Large intestine (tissue), 3 donors: ENCODE data around the gene OPN5. TPM values are rescaled to one million over a fixed set of nuclear protein-coding genes. Genes with fewer than 3 reads are reported as not detected.
A peak's percentile ranks its signal among the peaks of the same experiment; 100 is the strongest.

Source experiments
- DNase-seq, 2 donors: peaks; one replicate each; pipeline versions ENCODE4 v3.0.0 to v3.0.0-alpha.2; 2013
- H3K27ac ChIP-seq: one replicate; pipeline ENCODE4 v1.5.1; 2013; ENCODE audit warnings: low read length
- H3K27me3 ChIP-seq: 2 replicates; pipeline ENCODE4 v1.6.1; 2013; ENCODE audit warnings: low read length; ENCODE audit not compliant: control insufficient read depth, insufficient read depth
- H3K36me3 ChIP-seq: 2 replicates; pipeline ENCODE4 v1.6.1; 2013; ENCODE audit warnings: low read length; ENCODE audit not compliant: control insufficient read depth, insufficient read depth
- H3K4me1 ChIP-seq: one replicate; pipeline ENCODE4 v1.6.1; 2013; ENCODE audit warnings: low read length; ENCODE audit not compliant: control insufficient read depth, insufficient read depth
- H3K4me3 ChIP-seq: one replicate; pipeline ENCODE4 v1.5.1; 2013; ENCODE audit warnings: low read length
- H3K9me3 ChIP-seq: one replicate; pipeline ENCODE4 v1.6.1; 2013; ENCODE audit warnings: mild to moderate bottlenecking, low read depth, low read length, moderate library complexity; ENCODE audit not compliant: control insufficient read depth
- WGBS: methylation state at CpG from one replicate; pipeline ENCODE4 v1.1.5; 2013; ENCODE audit warnings: low lambda C conversion rate; ENCODE audit not compliant: insufficient coverage; 5-methylcytosine and 5-hydroxymethylcytosine counted together
- polyA plus RNA-seq: library from polyadenylated mRNA; unstranded; fragments of 120-200 nt; gene quantifications from one replicate; pipeline ENCODE4 v1.2.1, GENCODE V29; 2013

Gene OPN5
- polyA plus RNA-seq, 1 donor = 0.06 TPM

DNA sequence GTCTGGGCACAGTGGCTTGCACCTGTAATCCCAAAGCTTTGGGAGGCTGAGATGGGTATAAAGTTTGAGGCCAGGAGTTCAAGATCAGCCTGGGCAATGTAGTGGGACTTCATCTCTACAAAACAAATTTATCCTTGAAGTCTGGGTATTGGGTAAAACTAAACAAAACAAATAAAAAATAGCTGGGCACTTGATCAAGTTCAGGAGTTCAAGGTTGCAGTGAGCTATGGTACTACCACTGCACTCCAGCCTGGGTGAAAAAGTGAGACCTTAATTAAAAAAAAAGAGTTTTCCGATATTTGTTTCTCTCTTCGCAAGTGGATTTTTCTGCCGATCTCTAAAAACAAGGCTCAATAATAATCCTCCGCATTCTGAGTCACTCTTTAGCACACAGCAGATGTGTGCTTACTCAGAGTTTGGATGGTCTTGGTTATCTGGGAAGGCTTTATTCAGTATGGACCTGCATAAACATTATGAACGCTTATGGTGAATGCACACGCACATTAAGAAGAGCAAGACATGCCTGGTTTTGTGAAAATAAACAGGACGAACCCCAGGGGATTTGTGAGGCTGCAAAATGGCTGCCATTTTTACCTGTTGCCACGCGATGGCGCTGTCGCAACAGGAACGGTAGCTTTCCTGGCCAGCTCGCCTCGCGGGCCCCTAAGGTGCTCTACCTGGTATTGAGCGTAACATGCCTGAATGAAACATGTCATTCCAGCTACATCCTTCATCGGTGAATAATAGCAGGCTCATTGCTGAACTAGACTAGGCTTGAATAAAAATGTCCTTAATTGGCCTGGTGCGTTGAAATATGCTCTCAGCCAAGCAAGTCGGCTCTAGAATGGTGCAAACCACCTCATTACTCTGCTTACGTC, 6.0 kb downstream of the OPN5 start:
- Histone ChIP-seq H3K27me3 (peaks cover 13% of the 10 kb centered on the region), H3K4me3 (no peak overlapping the region), H3K9me3 (no peaks in the 10 kb centered on the region), H3K36me3 (no peaks in the 10 kb centered on the region), H3K4me1 (peaks cover 2% of the 10 kb centered on the region), H3K27ac (no peak overlapping the region)
- no CpG with 5 or more reads among the region's 20 CpGs for WGBS
- DNase-seq = peak; percentile 37 to 49

DNA sequence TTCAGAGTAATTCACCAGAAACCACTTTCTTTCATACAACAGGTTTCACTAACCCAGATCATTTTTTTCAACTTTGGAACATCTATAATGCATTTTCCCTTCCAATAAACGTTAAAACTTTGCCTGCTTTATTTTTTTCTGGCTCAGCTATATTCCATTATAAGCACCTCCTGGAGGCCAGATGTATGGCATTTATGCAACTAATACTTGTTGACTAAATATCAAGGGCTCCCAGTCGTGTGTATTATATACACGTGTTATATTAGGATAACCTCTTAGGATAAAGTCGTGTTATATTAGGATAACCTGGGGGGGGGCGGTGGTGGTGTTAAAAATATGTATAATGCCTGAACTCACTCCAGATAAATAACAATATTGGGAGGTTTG, 6.7 kb downstream of the OPN5 start:
- DNase-seq = no peak
- Histone ChIP-seq H3K9me3 (no peaks in the 10 kb centered on the region), H3K27ac (no peak overlapping the region), H3K27me3 (peaks cover 13% of the 10 kb centered on the region), H3K36me3 (no peaks in the 10 kb centered on the region), H3K4me1 (peaks cover 2% of the 10 kb centered on the region), H3K4me3 (no peak overlapping the region)
- WGBS = 25% methylated on average over 1 of the region's 5 CpGs

DNA sequence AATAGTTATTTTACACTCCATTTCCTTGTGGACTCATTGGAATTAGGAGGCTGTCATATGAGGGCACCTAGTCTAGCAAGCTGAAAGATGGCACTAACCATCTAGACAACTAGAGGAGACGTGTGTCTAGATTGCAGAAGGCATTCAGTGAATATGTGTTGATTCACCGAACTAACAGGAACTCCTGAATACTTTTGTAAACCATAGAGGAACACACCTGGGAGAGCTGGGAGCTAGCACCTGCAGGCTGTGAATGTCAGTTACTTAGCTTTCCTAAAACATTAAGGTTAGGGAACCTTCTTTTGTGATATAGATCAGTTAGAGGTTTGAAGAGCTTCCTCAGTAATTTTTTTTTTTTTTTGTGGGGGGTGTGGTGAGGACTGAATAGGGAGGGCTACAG, 7.7 kb downstream of the OPN5 start:
- H3K4me3 ChIP-seq = no peak overlapping the region
- WGBS = no CpG with 5 or more reads among the region's 2 CpGs
- no peak for DNase-seq

DNA sequence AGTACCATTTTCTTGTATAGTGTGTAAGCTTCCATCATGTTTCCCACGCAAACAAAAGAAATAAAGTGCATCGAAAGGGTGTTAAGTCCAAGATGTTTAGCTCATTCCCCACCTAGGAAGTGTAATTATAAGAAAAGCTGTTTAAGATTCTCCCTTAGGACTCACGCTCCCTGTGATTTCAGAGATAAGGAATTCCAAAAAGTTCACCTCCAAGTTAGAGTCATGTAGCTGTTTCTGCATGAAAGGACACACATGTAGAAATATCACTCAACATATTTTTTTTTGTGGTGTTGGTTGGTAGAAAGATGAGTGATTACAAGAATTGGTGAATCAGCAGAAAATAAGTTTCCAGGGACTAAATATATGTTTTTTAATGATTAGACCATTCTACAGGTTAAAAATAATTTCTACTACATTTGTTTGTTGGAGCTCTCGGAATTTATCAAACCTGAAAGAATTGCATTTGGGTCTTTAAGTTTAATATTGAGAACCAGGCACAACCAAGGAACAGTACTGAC, 10.4 kb downstream of the OPN5 start:
- peaks cover 2% of the 10 kb centered on the region for H3K4me1 ChIP-seq
- 93% methylated on average over 3 of the region's 4 CpGs for WGBS
- no peaks in the 10 kb centered on the region for H3K36me3 ChIP-seq
- H3K4me3 ChIP-seq = no peak overlapping the region
- H3K27me3 ChIP-seq = peaks cover 7% of the 10 kb centered on the region
- DNase-seq = no peak
- H3K27ac ChIP-seq = no peak overlapping the region
- H3K9me3 ChIP-seq = no peaks in the 10 kb centered on the region

More for the DNA sequence above, 7.7 kb downstream of the OPN5 start:
- Histone ChIP-seq H3K27ac (no peak overlapping the region), H3K9me3 (no peaks in the 10 kb centered on the region), H3K4me1 (peaks cover 2% of the 10 kb centered on the region), H3K36me3 (no peaks in the 10 kb centered on the region), H3K27me3 (peaks cover 13% of the 10 kb centered on the region)

DNA sequence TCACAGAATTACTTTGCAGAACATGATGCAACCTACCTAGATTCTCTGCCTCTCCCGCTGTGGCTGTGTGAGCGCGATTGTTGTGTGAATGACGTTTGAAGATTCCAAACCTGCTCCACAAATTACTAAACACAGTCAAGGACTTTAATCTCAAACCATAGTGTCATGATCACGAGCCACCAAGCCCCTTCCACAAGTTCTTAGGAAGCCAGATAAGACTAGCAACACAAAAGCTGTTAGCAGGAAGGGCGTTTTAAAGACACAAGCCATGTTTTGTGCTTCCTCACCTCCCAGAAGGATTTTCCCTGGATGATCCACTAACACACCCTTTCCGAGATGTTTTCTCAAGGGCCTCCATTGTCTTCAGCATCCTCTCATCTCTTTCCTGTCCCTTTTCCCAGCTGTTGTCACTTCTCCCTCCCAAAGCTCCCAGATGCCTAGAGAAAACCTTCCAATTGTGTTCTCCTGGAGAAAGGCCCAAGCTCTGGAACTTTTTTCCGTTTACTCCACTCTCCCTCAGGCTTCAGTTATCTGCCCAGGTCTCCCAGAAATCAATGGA, 12.8 kb downstream of the OPN5 start:
- no peak for DNase-seq
- Histone ChIP-seq H3K27me3 (peaks cover under 1% of the 10 kb centered on the region), H3K4me3 (no peak overlapping the region), H3K27ac (no peak overlapping the region), H3K4me1 (no peaks in the 10 kb centered on the region), H3K36me3 (no peaks in the 10 kb centered on the region), H3K9me3 (no peaks in the 10 kb centered on the region)
- 100% methylated on average over 1 of the region's 8 CpGs for WGBS

DNA sequence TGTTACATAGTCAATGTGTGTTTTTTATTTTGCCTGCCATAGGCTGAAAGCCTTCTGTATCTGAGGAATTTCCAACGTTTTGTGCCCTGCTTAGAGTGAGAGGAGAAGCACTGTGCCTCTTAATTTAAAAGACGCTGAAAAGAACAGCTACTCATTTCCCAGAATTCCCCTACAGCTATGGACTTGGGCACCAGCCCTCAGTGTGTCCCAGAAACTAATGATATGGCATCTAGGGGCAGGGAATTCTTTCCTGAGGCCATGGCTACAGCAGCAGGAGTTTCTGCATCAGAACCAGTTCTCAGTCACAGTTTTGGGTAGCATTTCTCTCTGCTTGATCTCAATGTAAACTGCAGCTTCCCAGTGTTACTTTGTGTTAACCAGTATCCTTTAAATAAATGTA, 20.2 kb downstream of the OPN5 start:
- no peak for DNase-seq
- no peaks in the 10 kb centered on the region for H3K4me1 ChIP-seq
- no peak overlapping the region for H3K4me3 ChIP-seq
- H3K27me3 ChIP-seq = no peaks in the 10 kb centered on the region
- no peaks in the 10 kb centered on the region for H3K36me3 ChIP-seq
- no peak overlapping the region for H3K27ac ChIP-seq
- H3K9me3 ChIP-seq = no peaks in the 10 kb centered on the region
- WGBS = no CpG with 5 or more reads among the region's 2 CpGs

DNA sequence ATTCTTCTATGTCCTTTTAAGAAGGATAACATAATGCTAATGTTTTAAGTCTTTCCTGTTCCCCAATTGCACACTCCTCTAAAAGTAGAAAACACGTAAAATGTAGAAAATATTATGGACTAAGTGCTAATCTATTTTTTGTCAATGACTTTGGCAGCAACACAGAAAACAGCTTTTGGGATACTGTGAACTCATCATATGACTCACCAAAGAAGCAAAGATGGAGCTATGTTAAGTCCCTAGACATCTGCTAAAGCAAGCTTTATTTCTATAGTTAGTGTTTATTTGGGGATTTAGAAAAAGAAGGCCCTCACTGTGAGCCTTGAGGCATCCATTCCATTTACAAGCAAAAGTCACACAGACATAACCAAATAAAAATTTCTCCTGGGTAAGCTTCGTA, 23.0 kb downstream of the OPN5 start:
- 100% methylated on average over 1 of the region's 2 CpGs for WGBS
- no peaks in the 10 kb centered on the region for H3K36me3 ChIP-seq
- no peaks in the 10 kb centered on the region for H3K4me1 ChIP-seq
- no peaks in the 10 kb centered on the region for H3K9me3 ChIP-seq
- no peak overlapping the region for H3K4me3 ChIP-seq
- no peaks in the 10 kb centered on the region for H3K27me3 ChIP-seq
- no peak overlapping the region for H3K27ac ChIP-seq
- DNase-seq = no peak

DNA sequence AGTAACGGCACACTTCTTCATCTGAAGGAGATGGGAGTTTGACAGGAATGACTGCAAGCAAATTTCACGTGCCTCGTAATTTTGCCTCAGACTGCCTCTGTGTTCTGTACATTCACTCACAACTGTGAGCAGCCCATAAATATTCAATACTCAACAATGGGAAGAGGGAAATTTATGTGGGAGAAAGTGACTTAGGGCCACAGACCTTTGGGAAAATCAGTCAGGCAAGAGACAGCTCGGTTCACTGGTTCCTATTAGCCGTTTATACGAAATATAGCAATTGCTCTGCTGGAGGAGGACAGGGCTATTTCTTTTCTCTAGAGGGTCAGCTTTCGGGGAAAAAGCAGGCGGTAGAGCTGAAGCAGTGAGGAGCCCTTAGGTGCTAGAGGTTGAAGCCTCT, 28.0 kb downstream of the OPN5 start:
- 95% methylated on average over 8 of the region's 8 CpGs for WGBS
- Histone ChIP-seq H3K4me3 (no peak overlapping the region), H3K27ac (no peak overlapping the region)

DNA sequence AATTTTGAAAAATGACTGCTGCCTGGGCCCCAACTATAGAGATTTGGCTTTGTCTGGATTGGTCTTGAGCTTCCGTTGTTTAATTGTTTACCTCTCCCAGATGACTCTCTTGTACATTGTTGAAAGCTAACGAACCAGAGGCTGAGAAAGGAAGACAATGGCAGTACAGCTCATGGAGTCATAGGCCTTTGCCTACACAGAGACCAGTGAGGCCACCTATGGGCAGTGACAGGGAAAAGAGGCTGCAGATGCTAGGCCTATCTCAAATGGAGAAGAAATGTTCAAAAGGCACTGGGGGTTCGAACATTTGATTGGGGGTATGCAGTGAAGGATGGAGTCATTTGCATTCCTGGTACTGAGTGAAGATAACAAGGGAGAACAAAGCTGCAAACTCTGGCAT, 29.1 kb downstream of the OPN5 start:
- no peaks in the 10 kb centered on the region for H3K9me3 ChIP-seq
- H3K4me3 ChIP-seq = no peak overlapping the region
- H3K4me1 ChIP-seq = no peaks in the 10 kb centered on the region
- no peaks in the 10 kb centered on the region for H3K27me3 ChIP-seq
- no CpG with 5 or more reads among the region's 3 CpGs for WGBS
- no peak overlapping the region for H3K27ac ChIP-seq
- H3K36me3 ChIP-seq = no peaks in the 10 kb centered on the region
- no peak for DNase-seq

More for the DNA sequence above, 28.0 kb downstream of the OPN5 start:
- Histone ChIP-seq H3K36me3 (no peaks in the 10 kb centered on the region), H3K9me3 (no peaks in the 10 kb centered on the region), H3K27me3 (no peaks in the 10 kb centered on the region), H3K4me1 (no peaks in the 10 kb centered on the region)
- DNase-seq = no peak

DNA sequence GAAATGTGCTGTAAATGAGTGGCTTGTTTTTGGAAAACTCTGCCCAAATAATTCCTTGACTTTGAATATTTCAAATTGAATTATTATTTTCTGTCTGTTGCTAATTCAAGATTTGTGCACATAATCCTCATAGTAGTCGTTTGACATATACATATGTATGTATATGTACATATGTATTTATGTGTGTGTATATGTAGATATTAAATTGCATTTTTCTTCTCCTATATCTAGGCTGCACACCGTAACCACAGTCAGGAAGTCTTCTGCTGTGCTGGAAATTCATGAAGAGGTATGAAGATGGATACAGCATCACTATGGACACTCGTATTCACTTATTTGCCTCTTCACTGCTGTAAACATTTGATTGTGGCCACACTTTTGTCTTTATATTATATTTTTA, 29.6 kb downstream of the OPN5 start:
- Histone ChIP-seq H3K27ac (no peak overlapping the region), H3K4me3 (no peak overlapping the region), H3K9me3 (no peaks in the 10 kb centered on the region), H3K4me1 (no peaks in the 10 kb centered on the region), H3K27me3 (no peaks in the 10 kb centered on the region), H3K36me3 (no peaks in the 10 kb centered on the region)
- WGBS = 90% methylated on average over 2 of the region's 3 CpGs
- no peak for DNase-seq
